Activated naive CD8-positive, alpha-beta T cell treated with anti-CD3 and anti-CD28 coated beads, Interleukin-2, amount 50 U/mL, for 24 hours (primary cell): ENCODE data around the gene CACNA1C.

Experiments used
- ATAC-seq: fragments of 150-1000 bp; cut with Tn5 transposase; one replicate; pipeline ENCODE4 v1.10.0; 2021
- DNase-seq: peaks from one replicate; pipeline ENCODE4 v3.0.0; 2021
- H3K27ac Mint-ChIP-seq: one replicate; pipeline ENCODE4 v1.8.0; 2021; ENCODE audit warnings: mild to moderate bottlenecking, mixed read lengths
- H3K27me3 Mint-ChIP-seq: one replicate; pipeline ENCODE4 v1.8.0; 2021; ENCODE audit warnings: mixed read lengths
- H3K36me3 Mint-ChIP-seq: one replicate; pipeline ENCODE4 v1.8.0; 2021; ENCODE audit warnings: low read depth, mixed read lengths
- H3K4me1 Mint-ChIP-seq: one replicate; pipeline ENCODE4 v1.8.0; 2021; ENCODE audit warnings: mixed read lengths
- H3K4me3 Mint-ChIP-seq: one replicate; pipeline ENCODE4 v1.8.0; 2021; ENCODE audit warnings: mild to moderate bottlenecking, moderate library complexity, mixed read lengths
- H3K9me3 Mint-ChIP-seq: one replicate; pipeline ENCODE4 v1.8.0; 2021; ENCODE audit warnings: mixed read lengths

The CACNA1C gene

GRCh38 chr12:2347137-2347843 is 294.5 kb downstream of the CACNA1C start:
- Mint-ChIP-seq H3K27me3 (peaks cover 4% of the 10 kb centered on the region), H3K9me3 (no peaks in the 10 kb centered on the region), H3K4me1 (peaks cover 5% of the 10 kb centered on the region), H3K4me3 (no peak overlapping the region), H3K36me3 (no peaks in the 10 kb centered on the region), H3K27ac (no peak overlapping the region)
- no peak for ATAC-seq
- no peak for DNase-seq

DNA sequence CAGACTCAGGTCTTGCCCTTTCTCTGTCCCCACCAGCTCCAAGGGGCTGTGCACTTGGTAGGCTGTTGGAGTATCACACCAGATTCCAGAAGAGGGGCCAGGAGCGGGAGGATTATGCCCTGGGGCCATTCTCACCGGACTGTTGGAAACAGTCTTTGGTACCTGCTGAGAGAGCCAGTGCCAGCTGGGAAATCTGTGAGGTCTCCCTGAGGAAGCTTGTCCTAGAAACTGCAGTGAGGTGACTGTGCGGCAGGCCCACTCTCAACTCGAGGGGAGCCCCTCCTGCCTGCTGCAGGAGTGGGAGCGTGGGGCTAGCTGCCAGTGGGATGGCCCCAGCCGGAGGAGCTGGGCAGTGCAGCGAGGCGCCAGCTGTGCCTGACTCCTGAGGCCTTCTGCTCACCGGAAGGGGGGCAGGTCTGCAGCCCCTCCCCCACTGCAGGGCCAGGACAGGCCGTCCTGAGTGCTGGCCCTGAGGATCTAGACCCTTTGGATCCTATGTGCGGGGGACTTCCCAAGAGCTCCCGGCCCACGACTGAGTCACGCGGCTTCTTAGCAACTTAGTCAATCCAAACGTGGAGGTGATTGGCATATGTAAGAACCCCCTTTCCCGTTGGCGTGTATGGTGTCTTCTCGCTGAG is 295.2 kb downstream of the CACNA1C start:
- DNase-seq (no peak), ATAC-seq (no peak)
- no peaks in the 10 kb centered on the region for H3K36me3 Mint-ChIP-seq
- peaks cover 5% of the 10 kb centered on the region for H3K4me1 Mint-ChIP-seq
- H3K4me3 Mint-ChIP-seq: no peak overlapping the region
- no peaks in the 10 kb centered on the region for H3K9me3 Mint-ChIP-seq
- H3K27ac Mint-ChIP-seq: no peak overlapping the region
- peaks cover 7% of the 10 kb centered on the region for H3K27me3 Mint-ChIP-seq

DNA sequence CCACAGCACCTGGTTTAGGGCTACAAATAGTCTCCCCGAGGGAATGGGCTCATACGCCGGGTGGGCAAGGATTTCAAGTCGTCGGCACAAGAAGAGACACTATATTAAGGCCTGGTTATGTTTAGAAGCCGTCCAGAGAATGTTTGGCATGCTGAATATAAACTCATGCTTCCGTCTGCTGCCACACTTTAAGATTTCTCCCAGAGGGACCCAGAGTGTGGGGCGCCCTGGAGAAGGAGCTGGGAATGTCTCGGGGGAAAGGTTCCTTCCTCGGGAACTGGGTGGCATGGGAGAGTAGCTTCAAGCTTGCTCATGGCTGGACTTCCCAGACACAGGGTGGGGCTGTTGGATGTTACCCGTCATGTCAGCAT is 295.7 kb downstream of the CACNA1C start:
- Mint-ChIP-seq H3K4me3 (no peak overlapping the region), H3K36me3 (no peaks in the 10 kb centered on the region), H3K4me1 (peaks cover 5% of the 10 kb centered on the region), H3K27ac (no peak overlapping the region), H3K9me3 (no peaks in the 10 kb centered on the region), H3K27me3 (peaks cover 9% of the 10 kb centered on the region)
- ATAC-seq (no peak), DNase-seq (no peak)

GRCh38 chr12:2351161-2351560 is 298.4 kb downstream of the CACNA1C start:
- peaks cover 11% of the 10 kb centered on the region for H3K27me3 Mint-ChIP-seq

GRCh38 chr12:2352203-2352602 is 299.4 kb downstream of the CACNA1C start:
- H3K27ac Mint-ChIP-seq: no peak overlapping the region
- peaks cover 11% of the 10 kb centered on the region for H3K27me3 Mint-ChIP-seq
- peaks cover 9% of the 10 kb centered on the region for H3K4me1 Mint-ChIP-seq
- H3K4me3 Mint-ChIP-seq: no peak overlapping the region
- DNase-seq (no peak), ATAC-seq (no peak)
- no peaks in the 10 kb centered on the region for H3K36me3 Mint-ChIP-seq
- H3K9me3 Mint-ChIP-seq: no peaks in the 10 kb centered on the region

More at GRCh38 chr12:2351161-2351560, 298.4 kb downstream of the CACNA1C start:
- DNase-seq (no peak), ATAC-seq (no peak)
- no peaks in the 10 kb centered on the region for H3K9me3 Mint-ChIP-seq
- H3K4me3 Mint-ChIP-seq: no peak overlapping the region
- no peaks in the 10 kb centered on the region for H3K36me3 Mint-ChIP-seq
- no peak overlapping the region for H3K27ac Mint-ChIP-seq
- H3K4me1 Mint-ChIP-seq: peaks cover 7% of the 10 kb centered on the region

GRCh38 chr12:2353281-2353680 is 300.5 kb downstream of the CACNA1C start:
- H3K27me3 Mint-ChIP-seq: peaks cover 11% of the 10 kb centered on the region
- no peak overlapping the region for H3K27ac Mint-ChIP-seq
- peaks cover 19% of the 10 kb centered on the region for H3K4me1 Mint-ChIP-seq
- DNase-seq (no peak), ATAC-seq (no peak)
- no peaks in the 10 kb centered on the region for H3K36me3 Mint-ChIP-seq
- H3K4me3 Mint-ChIP-seq: no peak overlapping the region
- H3K9me3 Mint-ChIP-seq: no peaks in the 10 kb centered on the region

DNA sequence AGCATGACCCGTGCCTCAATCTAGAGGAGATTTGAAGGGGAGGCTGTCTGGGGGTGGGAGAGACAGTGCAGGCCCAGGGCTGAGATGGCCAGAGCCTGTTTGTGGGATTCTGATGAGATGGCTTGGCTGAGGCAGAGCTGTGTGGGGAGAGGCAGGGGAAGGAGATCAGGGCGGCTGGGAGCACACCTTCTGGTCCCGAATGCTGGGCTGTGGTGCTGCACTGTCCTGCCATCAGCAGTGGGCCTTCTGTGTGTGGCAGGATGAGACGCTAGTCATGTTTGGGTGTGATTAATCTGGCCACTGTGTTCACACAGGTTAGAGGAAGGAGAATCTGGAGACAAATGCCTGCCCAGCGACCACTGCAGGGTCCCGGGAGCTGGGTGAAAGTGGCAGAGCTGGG is 300.9 kb downstream of the CACNA1C start:
- ATAC-seq: no peak
- Mint-ChIP-seq H3K4me1 (peaks cover 23% of the 10 kb centered on the region), H3K27ac (no peak overlapping the region), H3K27me3 (peaks cover 11% of the 10 kb centered on the region), H3K36me3 (no peaks in the 10 kb centered on the region), H3K4me3 (no peak overlapping the region), H3K9me3 (no peaks in the 10 kb centered on the region)
- DNase-seq: no peak

DNA sequence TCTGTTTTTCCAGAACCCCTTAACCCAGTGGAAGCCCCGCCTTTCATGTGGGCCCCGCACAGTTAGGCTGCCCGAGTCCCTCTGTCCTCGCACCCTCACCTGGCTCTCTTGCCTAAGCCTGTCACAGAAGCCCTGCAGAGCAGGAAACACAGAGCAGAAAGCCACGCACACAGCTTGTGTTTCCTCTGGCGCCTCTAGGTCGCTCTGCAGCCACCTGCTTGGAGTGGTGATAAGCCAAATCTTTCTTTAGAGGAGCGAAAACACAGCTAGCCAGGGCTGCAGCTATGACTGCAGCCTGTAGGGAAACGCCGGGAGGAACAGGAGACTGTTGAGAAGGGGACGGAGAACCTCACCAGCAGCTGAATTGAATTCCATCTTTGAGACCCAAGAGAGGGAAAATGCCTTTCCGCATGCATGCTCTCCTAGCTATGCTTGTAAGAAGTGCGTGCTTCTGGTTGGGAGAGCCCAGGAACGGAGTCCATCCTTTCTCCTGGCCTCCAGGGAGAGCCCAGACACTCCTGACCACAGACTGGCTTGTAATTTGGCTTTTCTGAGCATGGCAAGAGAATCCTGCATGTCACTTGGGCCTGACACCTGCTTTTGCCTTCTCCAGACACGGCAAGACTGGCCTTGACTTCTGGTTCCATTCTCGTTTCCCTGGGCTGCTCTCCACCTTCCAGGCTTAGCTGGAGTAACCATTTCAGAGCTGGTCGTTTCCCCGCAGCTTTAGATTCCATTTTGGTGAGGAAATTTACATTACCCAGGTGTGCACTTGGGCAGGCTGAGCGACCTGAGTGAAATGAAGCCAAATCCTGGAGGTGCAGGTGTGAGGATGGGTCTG is 301.6 kb downstream of the CACNA1C start:
- peaks cover 11% of the 10 kb centered on the region for H3K27me3 Mint-ChIP-seq
- H3K4me3 Mint-ChIP-seq: no peak overlapping the region
- H3K9me3 Mint-ChIP-seq: no peaks in the 10 kb centered on the region
- DNase-seq (no peak), ATAC-seq (no peak)
- no peak overlapping the region for H3K27ac Mint-ChIP-seq
- H3K4me1 Mint-ChIP-seq: peaks cover 27% of the 10 kb centered on the region
- no peaks in the 10 kb centered on the region for H3K36me3 Mint-ChIP-seq

GRCh38 chr12:2355198-2355597 is 302.4 kb downstream of the CACNA1C start:
- H3K36me3 Mint-ChIP-seq: no peaks in the 10 kb centered on the region
- ATAC-seq: no peak
- peaks cover 27% of the 10 kb centered on the region for H3K4me1 Mint-ChIP-seq
- H3K27ac Mint-ChIP-seq: no peak overlapping the region
- no peaks in the 10 kb centered on the region for H3K9me3 Mint-ChIP-seq
- H3K4me3 Mint-ChIP-seq: no peak overlapping the region
- H3K27me3 Mint-ChIP-seq: peaks cover 9% of the 10 kb centered on the region
- no peak for DNase-seq

GRCh38 chr12:2355604-2356003 is 302.8 kb downstream of the CACNA1C start:
- Mint-ChIP-seq H3K4me1 (peaks cover 27% of the 10 kb centered on the region), H3K4me3 (no peak overlapping the region), H3K27me3 (peaks cover 11% of the 10 kb centered on the region), H3K36me3 (no peaks in the 10 kb centered on the region), H3K9me3 (no peaks in the 10 kb centered on the region), H3K27ac (no peak overlapping the region)
- ATAC-seq: no peak
- no peak for DNase-seq

- Mint-ChIP-seq H3K27me3 (peaks cover 11% of the 10 kb centered on the region), H3K36me3 (no peaks in the 10 kb centered on the region), H3K27ac (no peak overlapping the region), H3K4me3 (no peak overlapping the region), H3K9me3 (no peaks in the 10 kb centered on the region), H3K4me1 (peaks cover 27% of the 10 kb centered on the region)
- ATAC-seq: no peak
- DNase-seq: no peak
Measured at GRCh38 chr12:2356601-2357125, 303.9 kb downstream of the CACNA1C start.

- H3K27ac Mint-ChIP-seq: peak overlapping the region; percentile 27
- H3K9me3 Mint-ChIP-seq: no peaks in the 10 kb centered on the region
- no peak overlapping the region for H3K4me3 Mint-ChIP-seq
- DNase-seq: no peak
- peaks cover 33% of the 10 kb centered on the region for H3K4me1 Mint-ChIP-seq
- no peaks in the 10 kb centered on the region for H3K36me3 Mint-ChIP-seq
- peaks cover 2% of the 10 kb centered on the region for H3K27me3 Mint-ChIP-seq
- no peak for ATAC-seq
Measured at GRCh38 chr12:2358986-2359658, 306.3 kb downstream of the CACNA1C start.

- H3K4me1 Mint-ChIP-seq: peaks cover 37% of the 10 kb centered on the region
- no peak overlapping the region for H3K27ac Mint-ChIP-seq
- H3K4me3 Mint-ChIP-seq: no peak overlapping the region
- ATAC-seq: no peak
- H3K9me3 Mint-ChIP-seq: no peaks in the 10 kb centered on the region
- peaks cover 2% of the 10 kb centered on the region for H3K27me3 Mint-ChIP-seq
- H3K36me3 Mint-ChIP-seq: no peaks in the 10 kb centered on the region
- DNase-seq: no peak
Measured at GRCh38 chr12:2359725-2360629, 307.2 kb downstream of the CACNA1C start.
